T-helper 2 cell treated with Interferon-gamma antibody and Interleukin-4, amounts not matched to agents 100 ng/mL and 5 ng/mL, for 36 hours (primary cell): ENCODE results near the gene LPAR3. TPM values are rescaled to one million over a fixed set of nuclear protein-coding genes. Genes with fewer than 3 reads are reported as not detected.

Source experiments
- intact Hi-C: fragments of 100-400 bp; cut with micrococcal nuclease; formaldehyde crosslinking; loops from one replicate; pipeline ENCODE4 v1.15.1; 2023
- total RNA-seq: library from RNA; stranded (reverse); gene quantifications from 2 replicates; pipeline ENCODE4 v1.2.3, GENCODE V29; 2022

LPAR3 gene
- total RNA-seq, 1 donor from 2014 or later: 0.25 TPM

- intact Hi-C loops: loop anchor here (5.0 kb wide), 1 partner anchor 36 kb away; no protein-coding TSS in a partner anchor
Observed at GRCh38 chr1:84836145-84836544, 56.9 kb downstream of the LPAR3 start.

GRCh38 chr1:84835169-84835568 is 57.8 kb downstream of the LPAR3 start:
- intact Hi-C loops: loop anchor here (5.0 kb wide), 1 partner anchor 37 kb away; no protein-coding TSS in a partner anchor

- intact Hi-C loops: loop anchor here (5.0 kb wide), 1 partner anchor 38 kb away; no protein-coding TSS in a partner anchor
Observed at GRCh38 chr1:84834419-84835064, 58.5 kb downstream of the LPAR3 start.

- intact Hi-C loops: no loop called here
Observed at GRCh38 chr1:84833194-84833593, 59.8 kb downstream of the LPAR3 start.

GRCh38 chr1:84830136-84830535 is 62.9 kb downstream of the LPAR3 start:
- intact Hi-C loops: no loop called here

- intact Hi-C loops: no loop called here
Observed at GRCh38 chr1:84827976-84828375, 65.0 kb downstream of the LPAR3 start.

- intact Hi-C loops: no loop called here
Observed at GRCh38 chr1:84827555-84827954, 65.5 kb downstream of the LPAR3 start.

GRCh38 chr1:84825161-84825560 is 67.8 kb downstream of the LPAR3 start:
- intact Hi-C loops: no loop called here

GRCh38 chr1:84823991-84824390 is 69.0 kb downstream of the LPAR3 start:
- intact Hi-C loops: no loop called here

GRCh38 chr1:84823511-84823910 is 69.5 kb downstream of the LPAR3 start:
- intact Hi-C loops: no loop called here

GRCh38 chr1:84810343-84810742 is 82.7 kb downstream of the LPAR3 start:
- intact Hi-C loops: no loop called here

GRCh38 chr1:84809023-84809422 is 84.0 kb downstream of the LPAR3 start:
- intact Hi-C loops: no loop called here

- intact Hi-C loops: no loop called here
Observed at GRCh38 chr1:84803604-84804003, 89.4 kb downstream of the LPAR3 start.

- intact Hi-C loops: no loop called here
Observed at GRCh38 chr1:84802567-84803232, 90.3 kb downstream of the LPAR3 start.

GRCh38 chr1:84800090-84801073 is 92.6 kb downstream of the LPAR3 start:
- intact Hi-C loops: no loop called here

GRCh38 chr1:84797603-84798002 is 95.4 kb downstream of the LPAR3 start:
- intact Hi-C loops: no loop called here

- intact Hi-C loops: no loop called here
Observed at GRCh38 chr1:84795966-84796600, 96.9 kb downstream of the LPAR3 start.

GRCh38 chr1:84795213-84795612 is 97.8 kb downstream of the LPAR3 start:
- intact Hi-C loops: no loop called here

GRCh38 chr1:84792421-84792820 is 100.6 kb downstream of the LPAR3 start:
- intact Hi-C loops: no loop called here

- intact Hi-C loops: loop anchor here (10.0 kb wide), 2 partner anchors 236 to 466 kb away; partner anchors contain the start of gene C1orf52
Observed at GRCh38 chr1:84789014-84789413, 104.0 kb downstream of the LPAR3 start.
